GM12875 (cell line): ENCODE measurements around the gene SERPINA3.

Source experiments
- H3K4me3 ChIP-seq: one replicate; pipeline ENCODE4 v1.5.1; 2011; ENCODE audit warnings: low read depth, low read length, control low read depth
- CTCF ChIP-seq: IDR thresholded peaks from 2 replicates; pipeline ENCODE4 v1.5.1; 2011; ENCODE audit warnings: low read depth, mild to moderate bottlenecking, control low read depth, inconsistent platforms, low read length, moderate library complexity, borderline replicate concordance; ENCODE audit not compliant: insufficient read depth

The SERPINA3 gene

GRCh38 chr14:94649543-94650443 lies 37.6 kb downstream of the SERPINA3 start:
- TF ChIP-seq CTCF, result no peak
- H3K4me3 ChIP-seq, result no peak overlapping the region

GRCh38 chr14:94650444-94650775 lies 38.2 kb downstream of the SERPINA3 start:
- H3K4me3 ChIP-seq, result no peak overlapping the region
- no peak for TF ChIP-seq CTCF

- H3K4me3 ChIP-seq, result no peak overlapping the region
Measured at GRCh38 chr14:94650806-94651805, 38.9 kb downstream of the SERPINA3 start.

GRCh38 chr14:94653321-94653720 lies 41.1 kb downstream of the SERPINA3 start:
- no peak for TF ChIP-seq CTCF
- no peak overlapping the region for H3K4me3 ChIP-seq

More at GRCh38 chr14:94650806-94651805, 38.9 kb downstream of the SERPINA3 start:
- no peak for TF ChIP-seq CTCF

- no peak overlapping the region for H3K4me3 ChIP-seq
- TF ChIP-seq CTCF, result no peak
Measured at GRCh38 chr14:94654071-94654861, 42.1 kb downstream of the SERPINA3 start.

- no peak overlapping the region for H3K4me3 ChIP-seq
- TF ChIP-seq CTCF, result no peak
Measured at GRCh38 chr14:94655169-94655710, 43.0 kb downstream of the SERPINA3 start.
